Endothelial cell (in vitro differentiated cells): ENCODE results near the gene MROH8. TPM values are rescaled to one million over a fixed set of nuclear protein-coding genes. Genes with fewer than 3 reads are reported as not detected.

Experiments used
- DNase-seq: peaks from one replicate; pipeline ENCODE4 v3.0.0; 2021; ENCODE audit warnings: low spot score
- H3K27ac Mint-ChIP-seq: one replicate; pipeline ENCODE4 v1.8.0; 2021; ENCODE audit warnings: mixed read lengths, inconsistent platforms; ENCODE audit not compliant: unreplicated experiment
- H3K27me3 Mint-ChIP-seq: one replicate; pipeline ENCODE4 v1.8.0; 2021; ENCODE audit warnings: mild to moderate bottlenecking, moderate library complexity, mixed read lengths, inconsistent platforms; ENCODE audit not compliant: unreplicated experiment
- H3K36me3 Mint-ChIP-seq: one replicate; pipeline ENCODE4 v1.8.0; 2021; ENCODE audit warnings: mild to moderate bottlenecking, low read depth, mixed read lengths, inconsistent platforms; ENCODE audit not compliant: unreplicated experiment
- H3K4me1 Mint-ChIP-seq: one replicate; pipeline ENCODE4 v1.8.0; 2021; ENCODE audit warnings: mild to moderate bottlenecking, mixed read lengths, inconsistent platforms; ENCODE audit not compliant: unreplicated experiment
- H3K4me3 Mint-ChIP-seq: one replicate; pipeline ENCODE4 v1.8.0; 2021; ENCODE audit warnings: mild to moderate bottlenecking, mixed read lengths, inconsistent platforms; ENCODE audit not compliant: unreplicated experiment
- H3K9me3 Mint-ChIP-seq: one replicate; pipeline ENCODE4 v1.8.0; 2021; ENCODE audit warnings: mixed read lengths, inconsistent platforms; ENCODE audit not compliant: unreplicated experiment
- long read RNA-seq: library from polyadenylated mRNA; unstranded; transcript quantifications from one replicate; pipeline ENCODE4 v2.0.0, GENCODE V29; 2020; ENCODE audit not compliant: unreplicated experiment
- total RNA-seq: library from RNA; stranded (reverse); fragmentation: NEBNext Ultra II Directional; extraction: Animal tissue kit (Norgen Biotek cat#: 25700); gene quantifications from one replicate; pipeline ENCODE4 v1.2.1, GENCODE V29; 2021; ENCODE audit not compliant: unreplicated experiment
- TF ChIP-seq, protein P1 (sequence below): fragments of 200-600 bp; sonication (generic); IDR thresholded peaks from one replicate; pipeline ENCODE4 v1.5.0; 2021; ENCODE audit warnings: antibody characterized with exemption; ENCODE audit not compliant: unreplicated experiment

MROH8 gene
- 4.3 TPM for total RNA-seq
- long read RNA-seq, partial matches to known transcripts = 0 of 1 reads
- long read RNA-seq, other reads (novel, unspliced or antisense) = 1 of 1 reads

DNA sequence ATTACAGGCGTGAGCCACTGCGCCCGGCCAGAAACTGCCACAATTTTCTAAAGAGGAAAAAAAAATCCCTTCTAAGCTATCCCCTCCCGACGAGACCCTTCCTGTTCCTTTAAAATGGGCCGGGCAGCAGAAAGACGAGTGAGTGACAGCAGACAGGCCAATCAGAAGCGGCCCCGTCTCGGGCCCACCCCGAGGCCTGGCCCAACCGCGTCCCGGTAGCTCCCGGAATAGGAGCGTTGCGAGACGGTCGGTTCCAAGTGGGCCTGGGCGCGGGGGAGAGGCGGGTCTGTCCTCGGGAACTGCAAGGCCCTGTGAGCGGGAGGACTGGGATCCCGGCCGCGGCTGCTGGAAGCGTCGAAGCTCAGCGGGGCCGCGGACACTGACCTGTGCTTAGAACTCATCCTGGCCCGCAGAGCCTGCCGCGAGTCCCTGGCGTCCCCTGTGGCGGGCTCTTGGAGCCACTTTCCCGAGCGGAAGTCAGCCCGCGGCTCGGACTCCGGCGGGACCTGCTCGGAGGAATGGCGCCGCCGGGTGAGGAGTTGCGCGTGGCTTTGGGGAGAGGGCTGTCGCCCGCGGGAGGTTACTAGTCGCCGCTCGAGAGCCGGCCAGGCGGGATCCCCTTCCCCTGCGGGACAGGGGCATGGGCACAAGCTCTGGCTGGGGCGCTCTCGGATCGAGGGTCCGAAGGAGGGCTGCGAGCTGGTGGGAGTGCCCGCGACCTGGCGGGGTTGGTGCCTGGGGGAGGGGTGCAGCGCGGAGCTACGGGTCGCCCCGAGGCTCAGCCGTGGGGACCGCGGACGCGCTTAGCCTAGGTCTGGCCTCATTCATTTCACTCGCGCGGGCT is at the start of gene MROH8, which contains the start of gene RPN2:
TSS of gene MROH8 (minus strand) at position 710 of the 844 bp plus-strand sequence.
TSS of gene RPN2 (plus strand) at position 492 of the 844 bp plus-strand sequence. CDS start at position 519, 27 bp downstream.
- TF ChIP-seq, protein P1, sequence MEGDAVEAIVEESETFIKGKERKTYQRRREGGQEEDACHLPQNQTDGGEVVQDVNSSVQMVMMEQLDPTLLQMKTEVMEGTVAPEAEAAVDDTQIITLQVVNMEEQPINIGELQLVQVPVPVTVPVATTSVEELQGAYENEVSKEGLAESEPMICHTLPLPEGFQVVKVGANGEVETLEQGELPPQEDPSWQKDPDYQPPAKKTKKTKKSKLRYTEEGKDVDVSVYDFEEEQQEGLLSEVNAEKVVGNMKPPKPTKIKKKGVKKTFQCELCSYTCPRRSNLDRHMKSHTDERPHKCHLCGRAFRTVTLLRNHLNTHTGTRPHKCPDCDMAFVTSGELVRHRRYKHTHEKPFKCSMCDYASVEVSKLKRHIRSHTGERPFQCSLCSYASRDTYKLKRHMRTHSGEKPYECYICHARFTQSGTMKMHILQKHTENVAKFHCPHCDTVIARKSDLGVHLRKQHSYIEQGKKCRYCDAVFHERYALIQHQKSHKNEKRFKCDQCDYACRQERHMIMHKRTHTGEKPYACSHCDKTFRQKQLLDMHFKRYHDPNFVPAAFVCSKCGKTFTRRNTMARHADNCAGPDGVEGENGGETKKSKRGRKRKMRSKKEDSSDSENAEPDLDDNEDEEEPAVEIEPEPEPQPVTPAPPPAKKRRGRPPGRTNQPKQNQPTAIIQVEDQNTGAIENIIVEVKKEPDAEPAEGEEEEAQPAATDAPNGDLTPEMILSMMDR = no peak
- Mint-ChIP-seq H3K4me3 (peak within 1 kb of the TSS; percentile 91), H3K9me3 (no peaks in the 10 kb centered on the region), H3K27me3 (peaks cover 3% of the 10 kb centered on the region), H3K27ac (peak within 1 kb of the TSS; percentile 97), H3K36me3 (peaks cover 12% of the 10 kb centered on the region), H3K4me1 (peaks cover 15% of the 10 kb centered on the region)
- peak; percentile 98 for DNase-seq

DNA sequence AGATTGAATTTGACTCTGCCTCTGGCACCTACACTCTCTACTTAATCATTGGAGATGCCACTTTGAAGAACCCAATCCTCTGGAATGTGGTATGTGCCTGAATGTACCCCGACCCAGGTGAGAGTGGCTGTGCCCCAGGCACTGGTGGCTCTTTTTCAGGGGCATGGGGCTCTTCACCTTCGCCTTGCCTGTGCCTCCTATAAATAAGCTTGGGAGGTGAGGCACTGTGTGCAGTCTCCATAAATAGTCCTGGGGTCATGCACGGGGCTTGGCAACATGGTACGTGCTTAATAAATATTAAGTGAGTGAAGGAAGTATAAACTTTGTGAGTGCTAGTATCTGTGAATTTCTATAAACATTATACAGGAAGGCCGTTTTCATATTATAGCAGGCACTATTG is 49.3 kb upstream of the MROH8 start:
- no peak overlapping the region for H3K4me3 Mint-ChIP-seq
- H3K27me3 Mint-ChIP-seq = peaks cover 4% of the 10 kb centered on the region
- H3K36me3 Mint-ChIP-seq = peaks cover 65% of the 10 kb centered on the region
- no peaks in the 10 kb centered on the region for H3K4me1 Mint-ChIP-seq
- H3K27ac Mint-ChIP-seq = no peak overlapping the region
- H3K9me3 Mint-ChIP-seq = no peaks in the 10 kb centered on the region
- no peak for DNase-seq
- TF ChIP-seq, protein P1 = no peak

DNA sequence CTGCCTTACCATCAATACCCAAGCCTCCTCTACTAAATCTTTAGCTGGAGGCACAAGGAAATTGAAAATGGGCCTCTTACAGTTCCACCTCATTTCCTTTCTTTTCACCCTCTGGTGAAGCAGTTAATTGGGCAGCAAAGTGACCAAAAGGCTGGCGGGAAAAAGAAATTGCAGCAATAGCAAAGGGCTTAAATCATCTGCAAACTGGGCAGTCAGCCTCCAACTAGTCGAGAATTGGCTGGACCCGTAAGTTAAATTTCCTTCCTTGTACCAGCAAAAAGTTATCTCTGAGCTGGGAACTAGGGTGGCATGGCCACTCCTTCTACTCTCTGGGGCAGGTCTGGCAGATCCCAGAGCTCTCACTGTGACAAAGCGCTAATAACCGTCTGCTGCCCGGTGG is 48.7 kb upstream of the MROH8 start:
- TF ChIP-seq, protein P1 = no peak
- Mint-ChIP-seq H3K36me3 (peaks cover 66% of the 10 kb centered on the region), H3K27ac (no peak overlapping the region), H3K4me1 (no peaks in the 10 kb centered on the region), H3K4me3 (no peak overlapping the region), H3K9me3 (no peaks in the 10 kb centered on the region), H3K27me3 (peaks cover 4% of the 10 kb centered on the region)
- DNase-seq = no peak

DNA sequence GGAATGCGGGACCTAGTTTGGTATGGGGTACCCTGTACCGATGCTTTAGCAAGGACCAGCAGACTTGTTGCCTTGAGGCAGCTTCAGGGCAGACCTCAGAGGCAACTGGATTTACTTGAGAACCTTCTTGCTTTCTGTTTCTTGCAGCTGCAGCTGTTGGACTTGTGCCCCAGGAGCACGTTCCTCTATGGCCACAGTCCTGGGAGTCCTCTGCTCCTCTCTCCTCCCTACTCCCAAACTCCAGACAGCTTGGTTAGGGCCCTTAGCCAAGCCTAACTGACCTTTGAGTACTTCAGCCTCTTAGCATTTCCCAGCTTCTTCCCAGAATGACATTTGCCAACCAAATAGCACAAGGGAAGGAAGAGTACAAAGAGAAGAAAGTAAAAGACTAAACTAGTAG is 47.5 kb upstream of the MROH8 start:
- Mint-ChIP-seq H3K4me1 (no peaks in the 10 kb centered on the region), H3K27me3 (peaks cover 4% of the 10 kb centered on the region), H3K36me3 (peaks cover 60% of the 10 kb centered on the region), H3K4me3 (no peak overlapping the region), H3K9me3 (no peaks in the 10 kb centered on the region), H3K27ac (no peak overlapping the region)
- TF ChIP-seq, protein P1 = no peak
- no peak for DNase-seq

DNA sequence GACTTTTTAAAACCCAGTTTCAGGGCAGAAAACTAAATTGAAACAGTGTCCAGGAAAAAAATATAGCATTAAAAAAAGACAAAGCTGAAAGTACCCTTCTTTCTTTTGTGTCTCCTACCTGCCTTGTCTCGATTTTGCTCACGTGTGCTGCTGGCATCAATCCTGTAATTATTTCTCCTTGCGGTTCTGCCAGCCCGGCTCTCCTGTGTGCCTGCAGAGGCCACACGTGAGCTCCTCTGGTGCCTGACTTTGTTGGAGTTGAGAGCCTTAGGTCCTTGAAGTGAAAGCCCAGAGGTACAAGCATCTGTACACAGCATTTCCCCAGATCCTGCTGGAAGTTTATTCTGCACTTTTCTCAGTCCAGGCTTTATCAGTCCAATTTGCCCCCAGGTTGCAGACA is 45.8 kb upstream of the MROH8 start:
- Mint-ChIP-seq H3K27ac (no peak overlapping the region), H3K36me3 (peaks cover 51% of the 10 kb centered on the region), H3K4me1 (no peaks in the 10 kb centered on the region), H3K4me3 (no peak overlapping the region), H3K27me3 (no peaks in the 10 kb centered on the region), H3K9me3 (no peaks in the 10 kb centered on the region)
- TF ChIP-seq, protein P1 = no peak
- DNase-seq = no peak
